IMR-90 (cell line): ENCODE measurements around the gene LRCH4. TPM values are rescaled to one million over a fixed set of nuclear protein-coding genes. Genes with fewer than 3 reads are reported as not detected.

Source experiments
- ATAC-seq: fragments of 200-7000 bp; cut with Tn5 transposase; 2 replicates; pipeline ENCODE4 v1.9.1; 2020; ENCODE audit warnings: low read depth, mild to moderate bottlenecking, moderate library complexity
- BruUV-seq: library from RNA; stranded (reverse); fragments of 400-500 nt; replicated peaks from 2 replicates; lab custom pipeline; 2021; lab: Mats Ljungman, UMichigan
- CTCF ChIA-PET: fragments of 300-600 bp; formaldehyde crosslinking; extraction: SDS; loops from one replicate; lab custom pipeline; 2021; ENCODE audit warnings: antibody characterized with exemption; lab: Yijun Ruan, JAX
- POLR2A ChIA-PET: fragments of 300-600 bp; sonication (Branson Sonifier 250); formaldehyde crosslinking; loops from one replicate; lab custom pipeline; 2022; ENCODE audit warnings: antibody characterized with exemption; ENCODE audit not compliant: unreplicated experiment; lab: Charles Lee
- DNase-seq: peaks from one replicate; pipeline ENCODE4 v3.0.0; 2013
- H2AFZ ChIP-seq: replicated peaks from 2 replicates; pipeline ENCODE3; 2013; ENCODE audit warnings: low read length, mild to moderate bottlenecking; ENCODE audit not compliant: poor library complexity
- H2AK5ac ChIP-seq: 2 replicates; pipeline ENCODE4 v1.6.1; 2013; ENCODE audit warnings: low read depth, low read length, inconsistent platforms
- H2AK9ac ChIP-seq: replicated peaks from 2 replicates; pipeline ENCODE3; 2013; ENCODE audit warnings: mild to moderate bottlenecking, low read depth, low read length, moderate library complexity; ENCODE audit not compliant: poor library complexity
- H2BK120ac ChIP-seq: 2 replicates; pipeline ENCODE4 v1.6.1; 2013; ENCODE audit warnings: low read depth, low read length, inconsistent platforms
- H2BK15ac ChIP-seq: 3 replicates; pipeline ENCODE4 v1.6.1; 2013; ENCODE audit warnings: low read depth, low read length, inconsistent platforms
- H2BK20ac ChIP-seq: 2 replicates; pipeline ENCODE4 v1.6.1; 2013; ENCODE audit warnings: low read depth, mild to moderate bottlenecking, inconsistent platforms, low read length, moderate library complexity
- H2BK5ac ChIP-seq: 2 replicates; pipeline ENCODE4 v1.6.1; 2013; ENCODE audit warnings: mild to moderate bottlenecking, low read depth, low read length, inconsistent platforms; ENCODE audit not compliant: poor library complexity, severe bottlenecking
- H3K14ac ChIP-seq: replicated peaks from 2 replicates; pipeline ENCODE4 v1.6.1; 2013; ENCODE audit warnings: low read depth, low read length, inconsistent platforms
- H3K18ac ChIP-seq: 2 replicates; pipeline ENCODE4 v1.6.1; 2013; ENCODE audit warnings: low read depth, low read length, control low read depth
- H3K23ac ChIP-seq: 2 replicates; pipeline ENCODE4 v1.6.1; 2013; ENCODE audit warnings: low read depth, low read length, inconsistent platforms
- H3K27ac ChIP-seq: 2 replicates; pipeline ENCODE4 v1.5.1; 2013; ENCODE audit warnings: mild to moderate bottlenecking, control low read depth, low read length; ENCODE audit not compliant: insufficient read depth
- H3K27me3 ChIP-seq: 2 replicates; pipeline ENCODE4 v1.6.1; 2013; ENCODE audit warnings: low read length; ENCODE audit not compliant: control insufficient read depth, insufficient read depth
- H3K36me3 ChIP-seq: 2 replicates; pipeline ENCODE4 v1.6.1; 2013; ENCODE audit warnings: low read length, mixed read lengths; ENCODE audit not compliant: control insufficient read depth, insufficient read depth
- H3K4ac ChIP-seq: 2 replicates; pipeline ENCODE4 v1.6.1; 2013; ENCODE audit warnings: low read depth, low read length, inconsistent platforms
- H3K4me1 ChIP-seq: 2 replicates; pipeline ENCODE4 v1.6.1; 2013; ENCODE audit warnings: low read length, mixed read lengths; ENCODE audit not compliant: control insufficient read depth, insufficient read depth
- H3K4me2 ChIP-seq: 2 replicates; pipeline ENCODE4 v1.6.1; 2013; ENCODE audit warnings: low read depth, mild to moderate bottlenecking, control low read depth, low read length, moderate library complexity
- H3K4me3 ChIP-seq: 2 replicates; pipeline ENCODE4 v1.5.1; 2013; ENCODE audit warnings: low read depth, mild to moderate bottlenecking, control low read depth, low read length, moderate library complexity; ENCODE audit not compliant: insufficient read depth
- H3K56ac ChIP-seq: 2 replicates; pipeline ENCODE4 v1.6.1; 2013; ENCODE audit warnings: low read length, inconsistent platforms; ENCODE audit not compliant: insufficient read depth; ENCODE audit errors: extremely low read depth
- H3K79me1 ChIP-seq, 2 experiments: 2 replicates each; pipeline ENCODE4 v1.6.1; 2013; ENCODE audit warnings: low read length in 2 of 2, inconsistent platforms in 1 of 2, low read depth in 1 of 2
- H3K9ac ChIP-seq: 2 replicates; pipeline ENCODE4 v1.6.1; 2013; ENCODE audit warnings: low read depth, low read length, control low read depth
- H3K9me1 ChIP-seq: 2 replicates; pipeline ENCODE4 v1.6.1; 2013; ENCODE audit warnings: low read length, inconsistent platforms; ENCODE audit not compliant: insufficient read depth
- H3K9me3 ChIP-seq: 2 replicates; pipeline ENCODE4 v1.6.1; 2013; ENCODE audit warnings: low read length; ENCODE audit not compliant: control insufficient read depth, insufficient read depth
- H4K20me1 ChIP-seq: 2 replicates; pipeline ENCODE4 v1.6.1; 2013; ENCODE audit warnings: low read length, inconsistent platforms; ENCODE audit not compliant: insufficient read depth
- H4K5ac ChIP-seq: 2 replicates; pipeline ENCODE4 v1.6.1; 2013; ENCODE audit warnings: mild to moderate bottlenecking, low read depth, low read length, control low read depth
- H4K8ac ChIP-seq, 2 experiments: 2 replicates each; pipeline ENCODE4 v1.6.1; 2013; ENCODE audit warnings: low read depth in 2 of 2, low read length in 2 of 2, control low read depth in 1 of 2, inconsistent platforms in 1 of 2
- H4K91ac ChIP-seq: 2 replicates; pipeline ENCODE4 v1.6.1; 2013; ENCODE audit warnings: low read depth, low read length, inconsistent platforms; ENCODE audit not compliant: insufficient read depth
- BHLHE40 ChIP-seq: fragments of 150-350 bp; IDR thresholded peaks from 2 replicates; pipeline ENCODE4 v1.6.1; 2016; ENCODE audit warnings: mild to moderate bottlenecking, low read depth, low read length
- CEBPB ChIP-seq: IDR thresholded peaks from 2 replicates; pipeline ENCODE4 v1.6.1; 2012; ENCODE audit warnings: low read depth, low read length, improper control_type of control experiment
- CHD1 ChIP-seq: IDR thresholded peaks from 2 replicates; pipeline ENCODE4 v1.6.1; 2012; ENCODE audit warnings: low read depth, low read length, improper control_type of control experiment
- MAFK ChIP-seq: IDR thresholded peaks from 2 replicates; pipeline ENCODE4 v1.6.1; 2012; ENCODE audit warnings: low read depth, low read length, improper control_type of control experiment
- MXI1 ChIP-seq: IDR thresholded peaks from 2 replicates; pipeline ENCODE4 v1.6.1; 2012; ENCODE audit warnings: low read depth, mild to moderate bottlenecking, low read length, moderate library complexity, borderline replicate concordance
- NFE2L2 ChIP-seq: fragments of 150-350 bp; IDR thresholded peaks from 2 replicates; pipeline ENCODE4 v1.6.1; 2016; ENCODE audit warnings: low read depth, mild to moderate bottlenecking, low read length
- POLR2A ChIP-seq: IDR thresholded peaks from 2 replicates; pipeline ENCODE4 v1.6.1; 2012; ENCODE audit warnings: mild to moderate bottlenecking, low read depth, low read length
- RAD21 ChIP-seq: IDR thresholded peaks from 2 replicates; pipeline ENCODE4 v1.6.1; 2012; ENCODE audit warnings: low read length, improper control_type of control experiment
- RCOR1 ChIP-seq: IDR thresholded peaks from 2 replicates; pipeline ENCODE4 v1.6.1; 2012; ENCODE audit warnings: mild to moderate bottlenecking, low read length, improper control_type of control experiment; ENCODE audit not compliant: insufficient replicate concordance
- RFX5 ChIP-seq: IDR thresholded peaks from 2 replicates; pipeline ENCODE4 v1.8.0; 2012; ENCODE audit warnings: low read depth, mild to moderate bottlenecking, low read length, moderate library complexity
- SMC3 ChIP-seq: fragments of 150-350 bp; IDR thresholded peaks from 2 replicates; pipeline ENCODE4 v1.6.1; 2016; ENCODE audit warnings: low read depth, mild to moderate bottlenecking, antibody characterized with exemption, low read length, moderate library complexity
- WGBS, 2 experiments: methylation state at CpG; one replicate each; pipeline versions ENCODE4 v1.1.5 to v1.1.7; 2013; ENCODE audit warnings: missing lambda C conversion rate in 2 of 2; ENCODE audit not compliant: insufficient read length in 1 of 2; ENCODE audit errors: extremely low coverage in 2 of 2; 5-methylcytosine and 5-hydroxymethylcytosine counted together
- dilution Hi-C: fragments of 300-500 bp; cut with HindIII; formaldehyde crosslinking; loops from one replicate; pipeline ENCODE4 v1.14.3; 2018; ENCODE audit warnings: low sequenced_read_pairs; ENCODE audit not compliant: unreplicated experiment
- in situ Hi-C: fragments of 300-500 bp; cut with MboI; formaldehyde crosslinking; loops from 3 replicates; pipeline ENCODE4 v1.14.3; 2019; ENCODE audit warnings: low sequenced_read_pairs, inconsistent platforms, mixed read lengths
- intact Hi-C: fragments of 100-400 bp; cut with micrococcal nuclease; formaldehyde crosslinking; loops from 2 replicates; pipeline ENCODE4 v1.10.0; 2022
- polyA plus RNA-seq, 3 experiments: library from polyadenylated mRNA; depleted of rRNA; stranded (reverse); fragments of >200 nt; gene quantifications; 2 replicates each; pipeline ENCODE4 v1.2.3, GENCODE V29; 2012; ENCODE audit warnings: low replicate concordance in 1 of 3
- total RNA-seq: library from RNA; depleted of rRNA; stranded (reverse); fragments of >200 nt; gene quantifications from 2 replicates; pipeline ENCODE4 v1.2.3, GENCODE V29; 2012
- TF ChIP-seq, protein P1 (sequence below): fragments of 150-350 bp; IDR thresholded peaks from 2 replicates; pipeline ENCODE4 v1.6.1; 2016; ENCODE audit warnings: low read depth, mild to moderate bottlenecking, low read length, moderate library complexity, borderline replicate concordance

LRCH4 gene
- total and polyA plus RNA-seq, 2 of the 4 experiments (the other 2 are of a cell fraction) = 5.0 to 41.3 TPM

- in situ Hi-C loops (loop anchor here (5.0 kb wide), 1 partner anchor 100 kb away; no protein-coding TSS in a partner anchor), intact Hi-C loops (no loop called here), dilution Hi-C loops (no loop called here)
- no peak overlapping the region for H2BK20ac ChIP-seq
- H4K5ac ChIP-seq = no peak overlapping the region
- H3K4me3 ChIP-seq = no peak overlapping the region
- no peak overlapping the region for H2BK15ac ChIP-seq
- H3K4me1 ChIP-seq = peaks cover 4% of the 10 kb centered on the region; the same call in 1 of the 2 replicates
- H3K4me2 ChIP-seq = no peak overlapping the region
- H3K9ac ChIP-seq = no peak overlapping the region
- H2AK9ac ChIP-seq = no peak overlapping the region
- H3K18ac ChIP-seq = no peak overlapping the region
- TF ChIP-seq, protein P1, sequence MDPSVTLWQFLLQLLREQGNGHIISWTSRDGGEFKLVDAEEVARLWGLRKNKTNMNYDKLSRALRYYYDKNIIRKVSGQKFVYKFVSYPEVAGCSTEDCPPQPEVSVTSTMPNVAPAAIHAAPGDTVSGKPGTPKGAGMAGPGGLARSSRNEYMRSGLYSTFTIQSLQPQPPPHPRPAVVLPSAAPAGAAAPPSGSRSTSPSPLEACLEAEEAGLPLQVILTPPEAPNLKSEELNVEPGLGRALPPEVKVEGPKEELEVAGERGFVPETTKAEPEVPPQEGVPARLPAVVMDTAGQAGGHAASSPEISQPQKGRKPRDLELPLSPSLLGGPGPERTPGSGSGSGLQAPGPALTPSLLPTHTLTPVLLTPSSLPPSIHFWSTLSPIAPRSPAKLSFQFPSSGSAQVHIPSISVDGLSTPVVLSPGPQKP = no peak
- TF ChIP-seq RAD21 = no peak
- no peak for TF ChIP-seq MAFK
- TF ChIP-seq CEBPB = no peak
- no peak for TF ChIP-seq POLR2A
- no peak for TF ChIP-seq CHD1
- no peak for TF ChIP-seq SMC3
- no peak for TF ChIP-seq BHLHE40
- TF ChIP-seq RCOR1 = no peak
- no peak for TF ChIP-seq NFE2L2
- no peak for TF ChIP-seq RFX5
- no peak for TF ChIP-seq MXI1
- no peak overlapping the region for H3K14ac ChIP-seq
- H3K79me1 ChIP-seq = no peaks in the 10 kb centered on the region
- peak overlapping the region; percentile 28 for H2AFZ ChIP-seq
- peaks cover 3% of the 10 kb centered on the region; the same call in 1 of the 2 replicates for H3K27me3 ChIP-seq
- H2BK120ac ChIP-seq = no peak overlapping the region
- BruUV-seq = no TSS peak
- H2BK5ac ChIP-seq = no peak overlapping the region
- H2AK5ac ChIP-seq = no peak overlapping the region
- no peak overlapping the region for H3K56ac ChIP-seq
- H4K8ac ChIP-seq = no peak overlapping the region
- WGBS, 2 experiments = no CpG with 5 or more reads among the region's 3 CpGs
- H3K9me1 ChIP-seq = peaks cover 4% of the 10 kb centered on the region; the same call in 1 of the 2 replicates
- DNase-seq (no peak), ATAC-seq (no peak)
- no peak overlapping the region for H3K27ac ChIP-seq
- no peak overlapping the region for H3K23ac ChIP-seq
- POLR2A ChIA-PET = no interaction called here
- H3K4ac ChIP-seq = no peak overlapping the region
- H4K91ac ChIP-seq = no peak overlapping the region
- no peaks in the 10 kb centered on the region; the same call in 1 of the 2 replicates for H3K36me3 ChIP-seq
- no peaks in the 10 kb centered on the region for H3K9me3 ChIP-seq
- H4K20me1 ChIP-seq = no peaks in the 10 kb centered on the region
- CTCF ChIA-PET = no interaction called here
Observed at GRCh38 chr7:100567751-100568175, 18.2 kb downstream of the LRCH4 start.
